Activated T-cell treated with anti-CD3 and anti-CD28 coated beads, Interleukin-2, amount 50 U/mL, for 24 hours (primary cell): Measurements from ENCODE around the gene AMN.

ENCODE experiments used
- DNase-seq: peaks from one replicate; pipeline ENCODE4 v3.0.0-alpha.2; 2020
- H3K27ac Mint-ChIP-seq: 2 replicates; pipeline ENCODE4 v1.8.0; 2020; ENCODE audit warnings: mild to moderate bottlenecking, mixed read lengths
- H3K27me3 Mint-ChIP-seq: 2 replicates; pipeline ENCODE4 v1.8.0; 2020; ENCODE audit warnings: mixed read lengths
- H3K36me3 Mint-ChIP-seq: 2 replicates; pipeline ENCODE4 v1.8.0; 2020; ENCODE audit warnings: low read depth, mixed read lengths
- H3K4me1 Mint-ChIP-seq: 2 replicates; pipeline ENCODE4 v1.8.0; 2020; ENCODE audit warnings: low read depth, mixed read lengths
- H3K4me3 Mint-ChIP-seq: 2 replicates; pipeline ENCODE4 v1.8.0; 2020; ENCODE audit warnings: mild to moderate bottlenecking, moderate library complexity, mixed read lengths
- H3K9me3 Mint-ChIP-seq: 2 replicates; pipeline ENCODE4 v1.8.0; 2020; ENCODE audit warnings: mixed read lengths

Gene AMN

GRCh38 chr14:102903889-102904512, 18.5 kb upstream of the AMN start:
- Mint-ChIP-seq H3K9me3 (no peaks in the 10 kb centered on the region), H3K36me3 (peaks cover 92% of the 10 kb centered on the region), H3K4me3 (no peak overlapping the region), H3K4me1 (peaks cover 17% of the 10 kb centered on the region), H3K27ac (peak overlapping the region; percentile 69), H3K27me3 (no peaks in the 10 kb centered on the region)
- DNase-seq = no peak

DNA sequence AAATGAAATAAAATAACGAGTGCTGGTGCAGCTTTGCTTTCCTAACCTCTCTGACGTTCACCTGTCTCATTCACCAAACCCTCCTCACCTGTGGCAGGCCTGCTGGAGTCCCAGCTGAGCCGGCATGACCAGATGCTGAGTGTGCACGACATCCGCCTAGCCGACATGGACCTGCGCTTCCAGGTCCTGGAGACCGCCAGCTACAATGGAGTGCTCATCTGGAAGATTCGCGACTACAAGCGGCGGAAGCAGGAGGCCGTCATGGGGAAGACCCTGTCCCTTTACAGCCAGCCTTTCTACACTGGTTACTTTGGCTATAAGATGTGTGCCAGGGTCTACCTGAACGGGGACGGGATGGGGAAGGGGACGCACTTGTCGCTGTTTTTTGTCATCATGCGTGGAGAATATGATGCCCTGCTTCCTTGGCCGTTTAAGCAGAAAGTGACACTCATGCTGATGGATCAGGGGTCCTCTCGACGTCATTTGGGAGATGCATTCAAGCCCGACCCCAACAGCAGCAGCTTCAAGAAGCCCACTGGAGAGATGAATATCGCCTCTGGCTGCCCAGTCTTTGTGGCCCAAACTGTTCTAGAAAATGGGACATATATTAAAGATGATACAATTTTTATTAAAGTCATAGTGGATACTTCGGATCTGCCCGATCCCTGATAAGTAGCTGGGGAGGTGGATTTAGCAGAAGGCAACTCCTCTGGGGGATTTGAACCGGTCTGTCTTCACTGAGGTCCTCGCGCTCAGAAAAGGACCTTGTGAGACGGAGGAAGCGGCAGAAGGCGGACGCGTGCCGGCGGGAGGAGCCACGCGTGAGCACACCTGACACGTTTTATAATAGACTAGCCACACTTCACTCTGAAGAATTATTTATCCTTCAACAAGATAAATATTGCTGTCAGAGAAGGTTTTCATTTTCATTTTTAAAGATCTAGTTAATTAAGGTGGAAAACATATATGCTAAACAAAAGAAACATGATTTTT, 17.1 kb upstream of the AMN start:
- Mint-ChIP-seq H3K4me1 (peaks cover 12% of the 10 kb centered on the region), H3K9me3 (no peaks in the 10 kb centered on the region), H3K27me3 (no peaks in the 10 kb centered on the region), H3K27ac (peak overlapping the region; percentile 82), H3K36me3 (peaks cover 88% of the 10 kb centered on the region), H3K4me3 (no peak overlapping the region)
- DNase-seq = no peak

DNA sequence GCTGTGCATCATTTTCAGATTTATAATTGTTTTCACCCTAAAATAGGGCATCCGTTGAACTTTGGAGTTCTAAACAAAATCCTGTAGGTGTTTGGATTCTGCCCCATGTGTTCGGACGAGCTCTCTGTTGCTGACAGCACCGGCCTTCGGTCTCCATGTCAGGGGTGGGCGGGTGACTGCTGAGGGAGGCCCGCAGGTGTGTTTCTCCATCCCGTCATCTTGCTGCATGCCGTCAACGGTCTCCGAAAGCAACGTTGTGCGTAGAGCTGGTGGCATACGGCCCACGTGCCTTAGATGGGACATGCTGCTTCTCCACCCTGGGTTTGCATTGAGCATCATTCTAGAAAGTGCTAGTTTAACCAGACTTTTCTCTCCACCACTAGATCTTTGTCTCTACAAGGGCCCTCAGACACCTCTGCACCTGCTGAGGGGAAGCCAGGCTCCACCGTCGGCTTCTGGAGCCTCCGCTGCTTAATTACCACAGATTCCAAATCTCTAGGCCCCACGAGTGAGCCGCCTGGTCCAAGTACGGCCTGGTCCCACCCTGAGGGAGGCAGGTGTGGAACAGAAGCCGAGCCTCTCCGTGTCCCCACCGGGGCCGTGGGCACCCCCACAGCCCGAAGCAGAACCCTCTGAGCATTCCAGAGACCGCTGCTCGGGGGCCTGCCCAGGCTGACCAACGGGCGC, 15.7 kb upstream of the AMN start:
- H3K9me3 Mint-ChIP-seq = no peaks in the 10 kb centered on the region
- H3K27me3 Mint-ChIP-seq = no peaks in the 10 kb centered on the region
- H3K27ac Mint-ChIP-seq = no peak overlapping the region
- no peak overlapping the region for H3K4me3 Mint-ChIP-seq
- peaks cover 88% of the 10 kb centered on the region for H3K36me3 Mint-ChIP-seq
- no peaks in the 10 kb centered on the region for H3K4me1 Mint-ChIP-seq
- DNase-seq = no peak

GRCh38 chr14:102907303-102907844, 15.1 kb upstream of the AMN start:
- H3K36me3 Mint-ChIP-seq = peaks cover 85% of the 10 kb centered on the region
- H3K27ac Mint-ChIP-seq = peak overlapping the region; percentile 52
- H3K4me3 Mint-ChIP-seq = no peak overlapping the region
- H3K4me1 Mint-ChIP-seq = no peaks in the 10 kb centered on the region
- H3K9me3 Mint-ChIP-seq = no peaks in the 10 kb centered on the region
- H3K27me3 Mint-ChIP-seq = no peaks in the 10 kb centered on the region
- no peak for DNase-seq

DNA sequence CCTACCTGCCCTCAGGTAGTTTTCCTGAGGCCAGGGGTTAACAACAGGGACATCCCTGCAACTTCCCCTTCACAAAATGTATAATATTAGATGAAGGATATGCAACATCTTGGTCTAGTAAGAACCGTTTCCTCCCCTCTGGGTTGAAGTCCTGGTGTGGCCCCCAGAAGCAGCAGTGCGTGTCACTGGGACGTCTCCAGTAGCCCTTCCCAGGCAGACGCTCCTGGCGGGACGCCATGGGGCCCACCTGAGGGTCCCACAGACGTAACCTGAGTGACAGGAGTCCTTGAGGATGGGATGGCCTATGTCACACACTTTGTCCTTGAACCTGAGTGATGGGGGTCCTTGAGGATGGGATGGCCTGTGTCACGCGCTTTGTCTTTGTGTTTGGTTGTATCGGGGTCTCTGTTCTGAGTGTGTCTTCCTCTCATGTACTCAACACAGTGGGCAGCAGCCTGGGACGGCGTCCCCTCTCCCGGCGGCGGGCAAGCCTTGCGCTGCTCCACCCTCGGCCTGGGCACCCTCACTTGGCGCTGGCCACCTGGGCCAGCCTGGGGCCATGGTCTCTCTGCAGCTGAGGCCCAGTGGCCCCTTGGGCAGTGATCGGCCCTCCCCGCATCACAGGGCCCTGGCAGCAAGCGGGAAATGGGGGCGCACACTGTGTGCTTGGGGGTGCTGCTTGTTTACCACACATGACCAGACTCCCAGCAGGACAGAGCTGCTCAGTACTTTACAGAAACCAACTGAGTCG, 14.3 kb upstream of the AMN start:
- no peaks in the 10 kb centered on the region for H3K4me1 Mint-ChIP-seq
- peak overlapping the region; percentile 52 for H3K27ac Mint-ChIP-seq
- no peak overlapping the region for H3K4me3 Mint-ChIP-seq
- H3K9me3 Mint-ChIP-seq = no peaks in the 10 kb centered on the region
- no peak for DNase-seq
- no peaks in the 10 kb centered on the region for H3K27me3 Mint-ChIP-seq
- H3K36me3 Mint-ChIP-seq = peaks cover 82% of the 10 kb centered on the region

DNA sequence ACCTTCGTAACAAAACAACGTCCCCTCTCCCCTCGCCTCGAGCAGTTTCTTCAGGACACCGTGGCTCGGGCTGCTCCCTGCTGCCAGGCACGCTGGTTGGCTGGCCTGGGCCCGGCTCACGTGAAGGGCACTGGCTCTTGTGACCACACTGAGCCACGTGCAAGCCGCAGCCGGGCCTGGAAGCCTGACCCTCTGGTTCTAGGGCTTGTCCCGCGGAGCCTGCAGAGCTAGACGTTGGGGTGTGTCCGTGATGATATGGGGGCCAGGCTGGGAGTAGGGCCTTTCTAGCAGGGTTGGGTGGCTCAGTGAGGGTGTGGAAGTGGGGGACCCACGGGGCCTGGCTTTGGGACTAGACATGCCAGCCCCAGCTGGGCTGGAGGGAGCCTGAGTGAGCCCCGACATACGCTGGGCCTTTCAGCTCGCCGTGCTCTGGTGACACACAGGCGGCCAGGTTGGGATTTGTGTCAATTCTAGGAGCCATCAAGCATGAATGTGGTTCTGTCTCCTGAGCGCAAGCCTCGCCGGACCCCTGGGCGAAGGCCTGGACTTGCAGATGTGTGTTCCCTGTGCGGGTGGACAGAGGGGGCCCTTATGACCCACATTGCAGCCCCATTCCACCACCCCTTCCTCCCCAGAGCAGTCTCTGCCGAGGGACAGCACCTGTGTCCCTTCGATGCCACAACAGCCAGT, 13.6 kb upstream of the AMN start:
- DNase-seq = no peak
- Mint-ChIP-seq H3K27me3 (no peaks in the 10 kb centered on the region), H3K27ac (peak overlapping the region; percentile 44), H3K9me3 (no peaks in the 10 kb centered on the region), H3K36me3 (peaks cover 78% of the 10 kb centered on the region), H3K4me1 (no peaks in the 10 kb centered on the region), H3K4me3 (no peak overlapping the region)

GRCh38 chr14:102909462-102909861, 13.0 kb upstream of the AMN start:
- no peaks in the 10 kb centered on the region for H3K4me1 Mint-ChIP-seq
- peaks cover 74% of the 10 kb centered on the region for H3K36me3 Mint-ChIP-seq
- peak overlapping the region; percentile 44 for H3K27ac Mint-ChIP-seq
- H3K4me3 Mint-ChIP-seq = no peak overlapping the region
- DNase-seq = no peak
- no peaks in the 10 kb centered on the region for H3K9me3 Mint-ChIP-seq
- no peaks in the 10 kb centered on the region for H3K27me3 Mint-ChIP-seq

DNA sequence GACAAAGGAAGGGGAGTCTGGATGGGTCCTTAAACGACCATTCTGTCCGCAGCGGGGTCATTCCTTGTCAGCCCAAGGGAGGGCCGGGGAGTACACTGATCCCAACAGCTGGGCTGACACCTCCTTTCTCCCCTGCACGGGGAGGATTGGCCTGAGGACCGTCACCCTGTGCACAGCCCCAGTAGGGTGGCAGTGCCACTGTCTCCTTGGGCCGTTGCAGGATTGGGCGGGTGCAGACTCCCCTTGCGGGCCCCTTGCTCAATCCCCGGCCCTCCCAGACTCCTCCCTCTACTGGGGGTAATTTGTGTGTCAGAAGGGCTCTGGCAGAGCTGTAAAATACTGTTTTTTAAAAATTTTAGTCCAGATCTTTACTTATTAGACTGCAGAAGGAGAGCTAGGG, 12.6 kb upstream of the AMN start:
- peaks cover 74% of the 10 kb centered on the region for H3K36me3 Mint-ChIP-seq
- no peaks in the 10 kb centered on the region for H3K9me3 Mint-ChIP-seq
- no peak for DNase-seq
- H3K27me3 Mint-ChIP-seq = no peaks in the 10 kb centered on the region
- peak overlapping the region; percentile 44 for H3K27ac Mint-ChIP-seq
- H3K4me1 Mint-ChIP-seq = no peaks in the 10 kb centered on the region
- no peak overlapping the region for H3K4me3 Mint-ChIP-seq

DNA sequence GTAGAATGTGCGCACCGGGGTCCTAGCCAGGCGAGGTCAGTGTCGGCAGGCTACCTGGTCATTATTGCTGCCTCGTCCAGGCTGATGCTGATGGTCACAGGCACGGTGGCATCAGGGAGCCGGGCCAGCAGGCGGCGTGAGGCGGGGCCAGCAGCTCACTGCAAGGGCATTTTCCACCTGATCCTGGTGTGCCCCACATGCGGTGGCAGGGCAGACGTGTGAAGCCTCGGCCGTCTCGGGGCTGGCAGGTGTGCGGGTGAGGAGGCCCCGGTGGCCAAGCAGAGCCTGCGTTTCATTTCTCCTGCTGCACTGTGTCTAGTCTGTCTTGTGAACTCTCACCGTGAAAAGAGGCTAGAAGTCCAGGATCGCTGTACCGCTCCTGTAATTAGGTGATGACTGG, 12.0 kb upstream of the AMN start:
- Mint-ChIP-seq H3K36me3 (peaks cover 68% of the 10 kb centered on the region), H3K27ac (peak overlapping the region; percentile 44), H3K9me3 (no peaks in the 10 kb centered on the region), H3K4me1 (no peaks in the 10 kb centered on the region), H3K27me3 (no peaks in the 10 kb centered on the region), H3K4me3 (no peak overlapping the region)
- DNase-seq = no peak

DNA sequence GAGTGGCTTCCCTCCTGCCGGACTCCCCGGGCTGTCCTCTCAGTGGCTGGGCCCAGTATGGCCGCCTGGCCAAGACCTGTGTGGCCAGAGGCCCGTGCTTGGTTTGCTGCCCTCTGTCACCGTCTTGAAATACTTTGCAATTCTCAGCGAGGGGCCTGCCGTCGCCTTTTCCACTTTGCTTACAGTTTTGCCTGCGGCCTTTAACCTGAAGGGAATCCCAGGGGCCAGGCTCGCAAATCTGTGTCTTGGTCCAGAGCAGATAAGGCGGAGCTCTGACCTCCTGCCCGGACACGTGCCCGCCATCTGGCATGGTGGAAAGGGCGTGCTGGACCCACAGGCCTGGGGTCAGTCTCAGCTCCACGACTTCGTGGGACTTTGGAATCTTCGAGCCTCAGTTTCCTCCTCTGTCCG, 10.9 kb upstream of the AMN start:
- no peaks in the 10 kb centered on the region for H3K4me1 Mint-ChIP-seq
- DNase-seq = no peak
- no peak overlapping the region for H3K4me3 Mint-ChIP-seq
- H3K27ac Mint-ChIP-seq = no peak overlapping the region
- H3K36me3 Mint-ChIP-seq = peaks cover 57% of the 10 kb centered on the region
- H3K9me3 Mint-ChIP-seq = no peaks in the 10 kb centered on the region
- H3K27me3 Mint-ChIP-seq = no peaks in the 10 kb centered on the region

GRCh38 chr14:102911991-102912761, 10.3 kb upstream of the AMN start:
- no peaks in the 10 kb centered on the region for H3K27me3 Mint-ChIP-seq
- H3K4me3 Mint-ChIP-seq = no peak overlapping the region
- H3K27ac Mint-ChIP-seq = peak overlapping the region; percentile 29
- H3K9me3 Mint-ChIP-seq = no peaks in the 10 kb centered on the region
- DNase-seq = no peak
- no peaks in the 10 kb centered on the region for H3K4me1 Mint-ChIP-seq
- H3K36me3 Mint-ChIP-seq = peaks cover 52% of the 10 kb centered on the region

GRCh38 chr14:102913341-102914211, 8.9 kb upstream of the AMN start:
- Mint-ChIP-seq H3K27ac (peak overlapping the region; percentile 33), H3K4me1 (peaks cover 1% of the 10 kb centered on the region)

More at GRCh38 chr14:102913341-102914211, 8.9 kb upstream of the AMN start:
- DNase-seq = no peak
- Mint-ChIP-seq H3K4me3 (no peak overlapping the region), H3K27me3 (no peaks in the 10 kb centered on the region), H3K36me3 (peaks cover 41% of the 10 kb centered on the region), H3K9me3 (no peaks in the 10 kb centered on the region)
